Measurements from ENCODE around the gene TUBA4A.

- TF ChIP-seq EP300 (IDR thresholded peaks at IDR 0.05): no peak
- TF ChIP-seq CTCF (IDR thresholded peaks at IDR 0.05): no peak
- TF ChIP-seq POLR2A (IDR thresholded peaks at IDR 0.05): no peak
Observed at GRCh38 chr2:219269362-219270054, 15.8 kb upstream of the TUBA4A start.

Data from tibial nerve (tissue), 4 donors.